Motor neuron (in vitro differentiated cells): ENCODE measurements around the gene SETD6. TPM values are rescaled to one million over a fixed set of nuclear protein-coding genes. Genes with fewer than 3 reads are reported as not detected.
"Not testable (repeated sequence)": the region's sequence is repeated elsewhere in the genome, so short reads cannot be mapped to it uniquely, and the experiment has no call there.

Experiments used
- ATAC-seq, 8 experiments: fragments of 200-7000 bp; cut with Tn5 transposase; replicated peaks in 6 of 8; 2 replicates each; pipeline ENCODE4 v1.8.0; 2021; ENCODE audit warnings: mild to moderate bottlenecking in 8 of 8, moderate library complexity in 8 of 8
- H3K27ac ChIP-seq, 2 donors: fragments of 250-450 bp; sonication (Bioruptor Pico); 2 replicates each; pipeline ENCODE4 v1.9.0; 2021; ENCODE audit warnings: antibody characterized with exemption in 2 of 2, mild to moderate bottlenecking in 2 of 2, moderate library complexity in 1 of 2
- H3K4me1 ChIP-seq, 2 donors: fragments of 250-450 bp; sonication (Bioruptor Pico); replicated peaks in 1 of 2; 2 replicates each; pipeline ENCODE4 v1.6.1; 2021; ENCODE audit warnings: antibody characterized with exemption in 2 of 2, mild to moderate bottlenecking in 2 of 2, moderate library complexity in 1 of 2
- H3K4me3 ChIP-seq, 5 donors: fragments of 250-450 bp; sonication (Bioruptor Pico); 2 replicates each; pipeline ENCODE4 v1.9.0; 2021; ENCODE audit warnings: antibody characterized with exemption in 5 of 5, mild to moderate bottlenecking in 5 of 5, moderate library complexity in 4 of 5
- WGBS, 10 experiments: fragments of 450-650 bp; shearing (Covaris generic); methylation state at CpG; one replicate each; pipeline ENCODE4 v1.0.0; 2022; 5-methylcytosine and 5-hydroxymethylcytosine counted together
- in situ Hi-C, 9 experiments: fragments of 400-800 bp; cut with MboI; loops; one replicate each; pipeline ENCODE4 v1.15.0; 2021; ENCODE audit warnings: low sequenced_read_pairs in 9 of 9, low pct_unique_long_range_greater_than_20kb in 2 of 9; ENCODE audit not compliant: unreplicated experiment in 9 of 9
- total RNA-seq, 8 experiments: library from RNA; unstranded; fragments of 300-600 nt; gene quantifications; 2 replicates each; pipeline versions ENCODE4 v1.2.3 to v1.2.4, GENCODE V29; 2022

The SETD6 gene
- total RNA-seq, 8 experiments from 2014 or later, result 8.6 to 36.3 (median 16.4) TPM

GRCh38 chr16:58481226-58481869 lies 34.0 kb upstream of the SETD6 start:
- WGBS, 10 experiments, result 60 to 100% (median 89%) methylated on average over 1 to 8 of the region's 11 CpGs; no CpG with 5 or more reads in 4 of the 10 experiments
- peak in 1 of 8 experiments; percentile 15 for ATAC-seq
- in situ Hi-C loops, result loop anchor here in 6 of 9 experiments (10.0 to 25.0 kb wide), 3 partner anchors 137 to 147 kb away; no protein-coding TSS in a partner anchor
- Histone ChIP-seq H3K27ac (no peak overlapping the region), H3K4me1 (peaks cover 8 to 9% of the 10 kb centered on the region in 2 donors), H3K4me3 (no peak overlapping the region)

- Histone ChIP-seq H3K27ac (no peak overlapping the region), H3K4me1 (peaks cover 8 to 9% of the 10 kb centered on the region in 2 donors), H3K4me3 (no peak overlapping the region)
- WGBS, 10 experiments, result 52 to 93% (median 73%) methylated on average over 1 to 7 of the region's 8 CpGs; no CpG with 5 or more reads in 2 of the 10 experiments
- in situ Hi-C loops, result loop anchor here in 6 of 9 experiments (10.0 to 25.0 kb wide), 3 partner anchors 137 to 147 kb away; no protein-coding TSS in a partner anchor
- ATAC-seq, result peak in 5 of 8 experiments; percentile 39 to 95 (median 76)
Observed at GRCh38 chr16:58481931-58482330, 33.4 kb upstream of the SETD6 start.

GRCh38 chr16:58485184-58485887 lies 30.0 kb upstream of the SETD6 start:
- 0 to 60% (median 32%) methylated on average over 1 to 5 of the region's 11 CpGs; no CpG with 5 or more reads in 4 of the 10 experiments for WGBS, 10 experiments
- ATAC-seq, result peak in 1 of 8 experiments; percentile 15
- in situ Hi-C loops, result loop anchor here in 6 of 9 experiments (10.0 to 25.0 kb wide), 3 partner anchors 141 to 151 kb away; no protein-coding TSS in a partner anchor
- Histone ChIP-seq H3K4me1 (peaks cover 8 to 9% of the 10 kb centered on the region in 2 donors), H3K4me3 (no peak overlapping the region), H3K27ac (no peak overlapping the region)

- 7 to 100% (median 80%) methylated on average over 1 to 9 of the region's 43 CpGs; no CpG with 5 or more reads in 5 of the 10 experiments for WGBS, 10 experiments
- no peak overlapping the region for H3K4me3 ChIP-seq
- in situ Hi-C loops, result loop anchor here in 6 of 9 experiments (10.0 to 25.0 kb wide), 3 partner anchors 143 to 153 kb away; no protein-coding TSS in a partner anchor
- ATAC-seq, result peak; percentile 85 to 99 (median 91)
- H3K4me1 ChIP-seq, result peaks cover 15 to 19% of the 10 kb centered on the region in 2 donors
- H3K27ac ChIP-seq, result no peak overlapping the region
Observed at GRCh38 chr16:58487566-58488351, 27.6 kb upstream of the SETD6 start.

GRCh38 chr16:58488531-58488930 lies 26.8 kb upstream of the SETD6 start:
- in situ Hi-C loops, result loop anchor here in 6 of 9 experiments (10.0 to 25.0 kb wide), 3 partner anchors 144 to 154 kb away; no protein-coding TSS in a partner anchor
- 40 to 100% (median 93%) methylated on average over 1 to 2 of the region's 3 CpGs; no CpG with 5 or more reads in 3 of the 10 experiments for WGBS, 10 experiments

GRCh38 chr16:58490065-58490464 lies 25.3 kb upstream of the SETD6 start:
- in situ Hi-C loops, result loop anchor here in 5 of 9 experiments (10.0 to 25.0 kb wide), 2 partner anchors 153 to 155 kb away; no protein-coding TSS in a partner anchor
- WGBS, 10 experiments, result 100% methylated on average over 1 of the region's 4 CpGs; no CpG with 5 or more reads in 9 of the 10 experiments
- peaks cover 33 to 37% of the 10 kb centered on the region in 2 donors for H3K4me1 ChIP-seq
- H3K4me3 ChIP-seq, result no peak overlapping the region
- ATAC-seq, result no peak
- H3K27ac ChIP-seq, result no peak overlapping the region

More at GRCh38 chr16:58488531-58488930, 26.8 kb upstream of the SETD6 start:
- no peak for ATAC-seq
- Histone ChIP-seq H3K27ac (no peak overlapping the region), H3K4me3 (no peak overlapping the region), H3K4me1 (peaks cover 18 to 26% of the 10 kb centered on the region in 2 donors)

GRCh38 chr16:58490539-58490938 lies 24.8 kb upstream of the SETD6 start:
- in situ Hi-C loops, result loop anchor here in 5 of 9 experiments (10.0 to 25.0 kb wide), 2 partner anchors 153 to 156 kb away; no protein-coding TSS in a partner anchor
- ATAC-seq, H3K27ac ChIP-seq, H3K4me3 ChIP-seq: not testable (repeated sequence)
- 79 to 93% (median 90%) methylated on average over 1 to 8 of the region's 8 CpGs; no CpG with 5 or more reads in 5 of the 10 experiments for WGBS, 10 experiments
- peaks cover 35% of the 10 kb centered on the region in 2 donors for H3K4me1 ChIP-seq

- Histone ChIP-seq H3K4me3 (no peak overlapping the region), H3K4me1 (peaks cover 47% of the 10 kb centered on the region in 2 donors), H3K27ac (peak overlapping the region in 1 of 2 donors; percentile 34)
- 83 to 100% (median 100%) methylated on average over 1 of the region's 4 CpGs; no CpG with 5 or more reads in 7 of the 10 experiments for WGBS, 10 experiments
- in situ Hi-C loops, result loop anchor here in 5 of 9 experiments (10.0 to 25.0 kb wide), 2 partner anchors 155 to 157 kb away; no protein-coding TSS in a partner anchor
- no peak for ATAC-seq
Observed at GRCh38 chr16:58492066-58492465, 23.3 kb upstream of the SETD6 start.

GRCh38 chr16:58492735-58493134 lies 22.6 kb upstream of the SETD6 start:
- peak in 5 of 8 experiments; percentile 1 to 17 (median 10) for ATAC-seq
- 0 to 67% (median 38%) methylated on average over 1 to 3 of the region's 5 CpGs; no CpG with 5 or more reads in 6 of the 10 experiments for WGBS, 10 experiments
- Histone ChIP-seq H3K27ac (peak overlapping the region in 1 of 2 donors; percentile 34), H3K4me1 (peaks cover 50 to 54% of the 10 kb centered on the region in 2 donors), H3K4me3 (no peak overlapping the region)
- in situ Hi-C loops, result loop anchor here in 5 of 9 experiments (10.0 to 25.0 kb wide), 2 partner anchors 155 to 158 kb away; no protein-coding TSS in a partner anchor

GRCh38 chr16:58493756-58494431 lies 21.4 kb upstream of the SETD6 start:
- H3K4me3 ChIP-seq, result no peak overlapping the region
- 0 to 80% (median 0%) methylated on average over 1 to 8 of the region's 20 CpGs; no CpG with 5 or more reads in 7 of the 10 experiments for WGBS, 10 experiments
- peak overlapping the region; percentile 95 to 98 for H3K27ac ChIP-seq
- ATAC-seq, result no peak
- in situ Hi-C loops, result loop anchor here in 5 of 9 experiments (10.0 to 25.0 kb wide), 2 partner anchors 157 to 159 kb away; no protein-coding TSS in a partner anchor
- H3K4me1 ChIP-seq, result peaks cover 51 to 55% of the 10 kb centered on the region in 2 donors

- in situ Hi-C loops, result loop anchor here in 5 of 9 experiments (10.0 to 25.0 kb wide), 2 partner anchors 158 to 160 kb away; no protein-coding TSS in a partner anchor
- Histone ChIP-seq H3K4me1 (peaks cover 58 to 63% of the 10 kb centered on the region in 2 donors), H3K27ac (peak overlapping the region; percentile 95 to 98), H3K4me3 (peak overlapping the region; percentile 9 to 30 (median 13))
- 0 to 9% (median 0%) methylated on average over 3 to 8 of the region's 8 CpGs; no CpG with 5 or more reads in 6 of the 10 experiments for WGBS, 10 experiments
- ATAC-seq, result peak; percentile 57 to 85 (median 63)
Observed at GRCh38 chr16:58494981-58495520, 20.3 kb upstream of the SETD6 start.
